GM10266 (cell line): Measurements from ENCODE around the gene STYX.
"Not testable (repeated sequence)": the region's sequence is repeated elsewhere in the genome, so short reads cannot be mapped to it uniquely, and the experiment has no call there.

Source experiments
- DNase-seq: peaks from one replicate; pipeline ENCODE4 v3.0.0; 2012; ENCODE audit errors: extremely low spot score
- TF ChIP-seq, protein P1 (sequence below): IDR thresholded peaks from 2 replicates; pipeline ENCODE4 v1.5.1; 2012; ENCODE audit warnings: mild to moderate bottlenecking, low read depth; ENCODE audit not compliant: control insufficient read depth, insufficient read depth; ENCODE audit errors: missing control alignments

Gene STYX

DNA sequence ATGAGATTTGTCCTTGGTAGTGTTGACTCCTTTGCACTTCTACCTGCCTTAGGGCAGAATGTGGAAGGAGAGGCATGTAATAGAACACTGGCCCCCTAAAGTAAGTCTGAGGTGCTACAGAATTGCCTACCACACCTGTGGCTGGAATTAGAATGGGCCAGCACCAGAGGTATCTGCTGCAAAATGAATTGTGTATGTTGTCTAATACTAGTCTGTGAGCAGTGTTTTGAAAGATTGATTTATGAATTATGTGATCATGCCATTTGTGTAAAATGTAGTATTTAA is 5.7 kb upstream of the STYX start:
- DNase-seq: no peak
- TF ChIP-seq, protein P1, sequence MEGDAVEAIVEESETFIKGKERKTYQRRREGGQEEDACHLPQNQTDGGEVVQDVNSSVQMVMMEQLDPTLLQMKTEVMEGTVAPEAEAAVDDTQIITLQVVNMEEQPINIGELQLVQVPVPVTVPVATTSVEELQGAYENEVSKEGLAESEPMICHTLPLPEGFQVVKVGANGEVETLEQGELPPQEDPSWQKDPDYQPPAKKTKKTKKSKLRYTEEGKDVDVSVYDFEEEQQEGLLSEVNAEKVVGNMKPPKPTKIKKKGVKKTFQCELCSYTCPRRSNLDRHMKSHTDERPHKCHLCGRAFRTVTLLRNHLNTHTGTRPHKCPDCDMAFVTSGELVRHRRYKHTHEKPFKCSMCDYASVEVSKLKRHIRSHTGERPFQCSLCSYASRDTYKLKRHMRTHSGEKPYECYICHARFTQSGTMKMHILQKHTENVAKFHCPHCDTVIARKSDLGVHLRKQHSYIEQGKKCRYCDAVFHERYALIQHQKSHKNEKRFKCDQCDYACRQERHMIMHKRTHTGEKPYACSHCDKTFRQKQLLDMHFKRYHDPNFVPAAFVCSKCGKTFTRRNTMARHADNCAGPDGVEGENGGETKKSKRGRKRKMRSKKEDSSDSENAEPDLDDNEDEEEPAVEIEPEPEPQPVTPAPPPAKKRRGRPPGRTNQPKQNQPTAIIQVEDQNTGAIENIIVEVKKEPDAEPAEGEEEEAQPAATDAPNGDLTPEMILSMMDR: no peak

- DNase-seq: not testable (repeated sequence)
These were observed 2.5 kb upstream of the STYX start for GRCh38 chr14:52727509-52727908.

GRCh38 chr14:52729035-52729434 is 931 bp upstream of the STYX start:
- DNase-seq: not testable (repeated sequence)

DNA sequence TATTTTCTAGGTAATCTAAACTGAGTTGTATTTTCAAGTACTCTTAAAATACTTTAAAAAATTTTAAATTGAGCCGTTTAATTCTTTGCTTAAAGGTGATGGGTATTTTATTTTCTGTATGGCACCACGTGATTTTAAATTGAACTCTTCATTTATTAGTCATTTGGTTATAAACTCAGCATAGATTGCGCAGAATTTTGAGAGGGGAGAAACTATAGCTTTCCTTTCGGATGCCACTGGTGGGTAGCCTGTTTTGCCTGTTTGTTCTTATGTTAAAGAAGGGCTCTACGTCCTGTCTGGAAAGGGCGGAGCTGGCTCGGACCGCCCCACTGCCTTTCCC is 411 bp upstream of the STYX start:
- DNase-seq: no peak
- TF ChIP-seq, protein P1: no peak

GRCh38 chr14:52730709-52731111 is 744 bp downstream of the STYX start:
- TF ChIP-seq, protein P1: no peak
- DNase-seq: no peak

- TF ChIP-seq, protein P1: no peak
- no peak for DNase-seq
These were observed 3.9 kb downstream of the STYX start for GRCh38 chr14:52733824-52734223.

GRCh38 chr14:52735921-52736489 is 6.0 kb downstream of the STYX start:
- TF ChIP-seq, protein P1: no peak
- no peak for DNase-seq

GRCh38 chr14:52738409-52738808 is 8.4 kb downstream of the STYX start:
- no peak for DNase-seq
- TF ChIP-seq, protein P1: no peak
